Measurements from ENCODE around the gene KIR3DL3. TPM values are rescaled to one million over a fixed set of nuclear protein-coding genes. Genes with fewer than 3 reads are reported as not detected.
"Not testable (repeated sequence)": the region's sequence is repeated elsewhere in the genome, so short reads cannot be mapped to it uniquely, and the experiment has no call there.

The KIR3DL3 gene
- total RNA-seq, 1 donor from 2014 or later, result not detected

DNA sequence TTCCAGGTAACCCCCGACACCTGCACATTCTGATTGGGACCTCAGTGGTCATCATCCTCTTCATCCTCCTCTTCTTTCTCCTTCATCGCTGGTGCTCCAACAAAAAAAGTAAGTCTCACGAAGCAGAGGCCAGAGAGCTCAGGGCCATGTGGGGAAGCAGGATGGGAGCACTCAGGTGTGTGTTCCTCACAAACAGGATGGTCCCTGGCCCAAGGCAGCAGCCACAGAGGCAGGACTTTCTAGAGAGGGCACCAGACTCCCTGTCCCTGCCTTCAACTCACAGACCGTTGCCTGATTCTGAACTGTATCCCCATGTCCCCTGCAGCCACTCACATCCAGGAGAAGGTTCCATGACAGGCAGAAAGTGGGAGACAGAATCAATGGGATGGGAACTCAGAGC, 58.7 kb downstream of the KIR3DL3 start:
- DNase-seq, result not testable (repeated sequence)

Small RNA genes within 50 kb of the gene (small RNA-seq; reads per million reads assigned to genes)
- gene AC245128.2 (ENCODE audit: low replicate concordance) (not detected), gene KIR3DP1 (ENCODE audit: low replicate concordance) (not detected)

Other genes with a start within 250 kb of the KIR3DL3 start
- not detected for gene LAIR2, start 221.6 kb upstream of the KIR3DL3 start, total RNA-seq
- gene LILRA2, start 150.7 kb upstream of the KIR3DL3 start, total RNA-seq, result not detected
- gene LILRA1, start 130.8 kb upstream of the KIR3DL3 start, total RNA-seq, result 0.51 TPM
- 0.51 TPM for gene LILRB1, start 94.0 kb upstream of the KIR3DL3 start, total RNA-seq
- gene LILRB4, start 61.5 kb upstream of the KIR3DL3 start, total RNA-seq, result 0.51 TPM
- not detected for gene KIR2DL3, start 14.1 kb downstream of the KIR3DL3 start, total RNA-seq
- gene KIR2DL1, start 45.4 kb downstream of the KIR3DL3 start, total RNA-seq, result not detected
- not detected for gene KIR2DL4, start 79.2 kb downstream of the KIR3DL3 start, total RNA-seq
- gene KIR3DL1, start 92.0 kb downstream of the KIR3DL3 start, total RNA-seq, result not detected
- gene KIR2DS4, start 108.2 kb downstream of the KIR3DL3 start, total RNA-seq, result not detected
- not detected for gene KIR3DL2, start 126.0 kb downstream of the KIR3DL3 start, total RNA-seq
- gene FCAR, start 149.8 kb downstream of the KIR3DL3 start, total RNA-seq, result 2.6 TPM
- not detected for gene NCR1, start 181.7 kb downstream of the KIR3DL3 start, total RNA-seq
- not detected for gene NLRP7, start 223.1 kb downstream of the KIR3DL3 start, total RNA-seq
- gene NLRP2, start 241.9 kb downstream of the KIR3DL3 start, total RNA-seq, result 7.3 TPM